B cell (primary cell): Measurements from ENCODE around the gene BIRC5. TPM values are rescaled to one million over a fixed set of nuclear protein-coding genes. Genes with fewer than 3 reads are reported as not detected.
A peak's percentile ranks its signal among the peaks of the same experiment; 100 is the strongest.

ENCODE experiments used
- ATAC-seq: fragments of 200-7000 bp; cut with Tn5 transposase; one replicate; pipeline ENCODE4 v1.10.0; 2021; ENCODE audit warnings: low read depth, mild to moderate bottlenecking, moderate number of reproducible peaks, moderate library complexity
- CTCF ChIA-PET: fragments of 350-600 bp; sonication (Branson Sonifier 250); formaldehyde crosslinking; loops from one replicate; lab custom pipeline; 2021; ENCODE audit warnings: antibody characterized with exemption, inconsistent platforms; lab: Charles Lee
- POLR2A ChIA-PET: fragments of 350-600 bp; sonication (Branson Sonifier 250); formaldehyde crosslinking; loops from one replicate; lab custom pipeline; 2021; ENCODE audit warnings: antibody characterized with exemption; lab: Charles Lee
- DNase-seq: peaks from one replicate; pipeline ENCODE4 v3.0.0; 2013
- H2AFZ ChIP-seq: 2 replicates; pipeline ENCODE4 v1.6.1; 2012; ENCODE audit warnings: mild to moderate bottlenecking, low read depth, low read length; ENCODE audit not compliant: insufficient read depth, poor library complexity, severe bottlenecking
- H3K27ac ChIP-seq, 2 donors: 1 replicate in 1 of 2; 2 replicates in 1 of 2; pipeline ENCODE4 v1.5.1; 2012 to 2013; ENCODE audit warnings: low read length in 2 of 2, mild to moderate bottlenecking in 2 of 2, moderate library complexity in 1 of 2
- H3K27me3 ChIP-seq, 4 experiments: fragments of 200-600 bp in 1 of 4; sonication (generic) in 1 of 4; replicated peaks in 1 of 4; 1 replicate in 2 of 4; 2 replicates in 2 of 4; pipeline versions ENCODE4 v1.6.1 to v1.7.0; 2013 to 2016; ENCODE audit warnings: low read length in 3 of 4, mild to moderate bottlenecking in 2 of 4, mixed read lengths in 1 of 4, moderate library complexity in 1 of 4; ENCODE audit not compliant: insufficient read depth in 4 of 4, control insufficient read depth in 3 of 4; ENCODE audit errors: control extremely low read depth in 1 of 4
- H3K36me3 ChIP-seq, 2 experiments: replicated peaks in 1 of 2; 1 replicate in 1 of 2; 2 replicates in 1 of 2; pipeline versions ENCODE4 v1.6.1 to v1.7.1; 2013; ENCODE audit warnings: low read length in 1 of 2; ENCODE audit not compliant: insufficient read depth in 2 of 2, control insufficient read depth in 1 of 2; ENCODE audit errors: control extremely low read depth in 1 of 2, extremely low read depth in 1 of 2
- H3K4me1 ChIP-seq, 2 donors: fragments of 200-600 bp in 1 of 2; sonication (generic) in 1 of 2; 1 replicate in 1 of 2; 2 replicates in 1 of 2; pipeline versions ENCODE4 v1.5.1 to v1.6.1; 2013 to 2017; ENCODE audit warnings: low read length in 2 of 2; ENCODE audit not compliant: control insufficient read depth in 2 of 2, insufficient read depth in 2 of 2
- H3K4me2 ChIP-seq: replicated peaks from 2 replicates; pipeline ENCODE3; 2012; ENCODE audit warnings: mild to moderate bottlenecking, low read depth, low read length; ENCODE audit not compliant: poor library complexity, severe bottlenecking
- H3K4me3 ChIP-seq, 5 experiments: fragments of 200-600 bp in 1 of 5; sonication (generic) in 1 of 5; 1 replicate in 3 of 5; 2 replicates in 2 of 5; pipeline versions ENCODE4 v1.5.1 to v1.7.0; 2011 to 2016; ENCODE audit warnings: low read length in 4 of 5, mild to moderate bottlenecking in 4 of 5, low read depth in 2 of 5, control low read depth in 1 of 5, moderate library complexity in 1 of 5; ENCODE audit not compliant: insufficient read depth in 1 of 5; ENCODE audit errors: control extremely low read depth in 1 of 5, extremely low read depth in 1 of 5
- H3K79me2 ChIP-seq: fragments of 200-600 bp; sonication (generic); one replicate; pipeline ENCODE4 v1.6.0; 2016; ENCODE audit warnings: low read length; ENCODE audit not compliant: control insufficient read depth, insufficient read depth
- H3K9ac ChIP-seq: fragments of 200-600 bp; sonication (generic); 2 replicates; pipeline ENCODE4 v1.6.1; 2017; ENCODE audit warnings: mild to moderate bottlenecking, low read length, moderate library complexity
- H3K9me3 ChIP-seq, 3 donors: one replicate each; pipeline versions ENCODE4 v1.6.1 to v1.7.1; 2013; ENCODE audit warnings: low read length in 2 of 3; ENCODE audit not compliant: control insufficient read depth in 2 of 3, insufficient read depth in 1 of 3; ENCODE audit errors: control extremely low read depth in 1 of 3
- H4K20me1 ChIP-seq: 2 replicates; pipeline ENCODE4 v1.6.0; 2012; ENCODE audit warnings: mild to moderate bottlenecking, low read length; ENCODE audit not compliant: insufficient read depth, control insufficient read depth, poor library complexity, severe bottlenecking
- H3K27ac Mint-ChIP-seq: one replicate; pipeline ENCODE4 v1.8.0; 2021; ENCODE audit warnings: mixed read lengths
- H3K27me3 Mint-ChIP-seq: one replicate; pipeline ENCODE4 v1.8.0; 2021; ENCODE audit warnings: mixed read lengths
- H3K4me1 Mint-ChIP-seq: one replicate; pipeline ENCODE4 v1.8.0; 2021; ENCODE audit warnings: mixed read lengths
- H3K4me3 Mint-ChIP-seq: one replicate; pipeline ENCODE4 v1.8.0; 2021; ENCODE audit warnings: mixed read lengths
- H3K9me3 Mint-ChIP-seq: one replicate; pipeline ENCODE4 v1.8.0; 2022; ENCODE audit warnings: mixed read lengths; ENCODE audit not compliant: insufficient read depth
- CTCF ChIP-seq: fragments of 200-600 bp; IDR thresholded peaks from one replicate; pipeline ENCODE4 v1.8.0; 2022; ENCODE audit warnings: antibody characterized with exemption, mild to moderate bottlenecking
- EZH2 ChIP-seq: IDR thresholded peaks from 2 replicates; pipeline ENCODE4 v1.6.1; 2012; ENCODE audit warnings: borderline replicate concordance, low read depth, mild to moderate bottlenecking, moderate library complexity, low read length; ENCODE audit not compliant: insufficient read depth, poor library complexity, severe bottlenecking
- WGBS: methylation state at CpG from one replicate; pipeline ENCODE4 v1.1.5; 2013; ENCODE audit warnings: missing lambda C conversion rate; ENCODE audit not compliant: insufficient coverage; 5-methylcytosine and 5-hydroxymethylcytosine counted together
- intact Hi-C: fragments of 100-400 bp; cut with micrococcal nuclease; formaldehyde crosslinking; loops from one replicate; pipeline ENCODE4 v1.10.0; 2022
- polyA plus RNA-seq: library from polyadenylated mRNA; depleted of rRNA; stranded (reverse); fragments of >200 nt; gene quantifications from 2 replicates; pipeline ENCODE4 v1.2.3, GENCODE V29; 2012
- total RNA-seq, 2 donors: library from RNA; stranded (reverse); fragments of 120-200 nt in 1 of 2; gene quantifications; 1 replicate in 1 of 2; 2 replicates in 1 of 2; pipeline versions ENCODE4 v1.2.3 to v1.2.4, GENCODE V29; 2013 to 2022

BIRC5 gene
- total and polyA plus RNA-seq, 2 donors (not counting 1 experiment from before 2014, with no cell fraction given) = 0.33 to 0.84 TPM

GRCh38 chr17:78164748-78165607 is 49.1 kb upstream of the BIRC5 start:
- Histone ChIP-seq H3K27ac (no peak overlapping the region), H3K9me3 (no peaks in the 10 kb centered on the region), H3K27me3 (no peaks in the 10 kb centered on the region), H3K4me1 (peaks cover 14 to 31% of the 10 kb centered on the region in 2 donors), H3K79me2 (peaks cover 30% of the 10 kb centered on the region), H3K36me3 (no peaks in the 10 kb centered on the region), H3K4me3 (no peak overlapping the region), H3K9ac (no peak overlapping the region), H4K20me1 (peaks cover 12% of the 10 kb centered on the region), H2AFZ (no peak overlapping the region), H3K4me2 (no peak overlapping the region)
- Mint-ChIP-seq H3K9me3 (no peaks in the 10 kb centered on the region), H3K4me1 (peaks cover 29% of the 10 kb centered on the region), H3K27ac (peak overlapping the region; percentile 37), H3K4me3 (no peak overlapping the region), H3K27me3 (no peaks in the 10 kb centered on the region)
- intact Hi-C loops = no loop called here
- POLR2A ChIA-PET = interaction anchor here (1.0 to 19.6 kb wide), 4 partner anchors 10 to 30 kb away, joined by 3 to 432 read pairs (median 4); partner anchors contain the start of genes TMC6 and TMC8
- TF ChIP-seq EZH2 (no peak), CTCF (no peak)
- CTCF ChIA-PET = interaction anchor here (0.6 to 1.1 kb wide), 2 partner anchors 13 to 28 kb away, joined by 3 read pairs; no protein-coding TSS in a partner anchor
- no peak for DNase-seq
- ATAC-seq = no peak
- WGBS = 96% methylated on average over 11 of the region's 16 CpGs

GRCh38 chr17:78166416-78166815 is 47.6 kb upstream of the BIRC5 start:
- CTCF ChIA-PET = interaction anchor here (1.1 to 1.3 kb wide), 3 partner anchors 8 to 31 kb away, joined by 3 to 6 read pairs (median 5); no protein-coding TSS in a partner anchor
- peak overlapping the region; percentile 20 for H3K27ac Mint-ChIP-seq
- 14% methylated on average over 1 of the region's 6 CpGs for WGBS

More at GRCh38 chr17:78166416-78166815, 47.6 kb upstream of the BIRC5 start:
- ATAC-seq (no peak), DNase-seq (no peak)
- intact Hi-C loops = no loop called here
- peaks cover 0 to 7% of the 10 kb centered on the region in 2 experiments for H3K36me3 ChIP-seq
- H3K4me2 ChIP-seq = no peak overlapping the region
- POLR2A ChIA-PET = interaction anchor here (0.6 to 19.6 kb wide), 5 partner anchors 8 to 592 kb away, joined by 3 to 432 read pairs (median 4); partner anchors contain the start of genes TMC6 and TMC8
- peak overlapping the region; percentile 13 for H3K4me3 Mint-ChIP-seq
- no peaks in the 10 kb centered on the region for H3K9me3 Mint-ChIP-seq
- peaks cover 27 to 38% of the 10 kb centered on the region in 2 donors for H3K4me1 ChIP-seq
- H3K9ac ChIP-seq = no peak overlapping the region
- H3K9me3 ChIP-seq = no peaks in the 10 kb centered on the region
- peaks cover 33% of the 10 kb centered on the region for H3K4me1 Mint-ChIP-seq
- H4K20me1 ChIP-seq = peaks cover 25% of the 10 kb centered on the region
- no peaks in the 10 kb centered on the region for H3K27me3 ChIP-seq
- no peak overlapping the region for H2AFZ ChIP-seq
- H3K79me2 ChIP-seq = peaks cover 34% of the 10 kb centered on the region
- no peaks in the 10 kb centered on the region for H3K27me3 Mint-ChIP-seq
- no peak overlapping the region for H3K4me3 ChIP-seq
- TF ChIP-seq CTCF (no peak), EZH2 (no peak)
- H3K27ac ChIP-seq = no peak overlapping the region
